C4-2B (cell line): Measurements from ENCODE around the gene BCR.

ENCODE experiments used
- ZFX ChIP-seq: fragments of 450-650 bp; IDR thresholded peaks from 2 replicates; pipeline ENCODE4 v1.6.1; 2017
- TF ChIP-seq, protein P1 (sequence below): fragments of 450-650 bp; conservative IDR thresholded peaks from 2 replicates; pipeline ENCODE4 v1.5.1; 2017; ENCODE audit warnings: mild to moderate bottlenecking

DNA sequence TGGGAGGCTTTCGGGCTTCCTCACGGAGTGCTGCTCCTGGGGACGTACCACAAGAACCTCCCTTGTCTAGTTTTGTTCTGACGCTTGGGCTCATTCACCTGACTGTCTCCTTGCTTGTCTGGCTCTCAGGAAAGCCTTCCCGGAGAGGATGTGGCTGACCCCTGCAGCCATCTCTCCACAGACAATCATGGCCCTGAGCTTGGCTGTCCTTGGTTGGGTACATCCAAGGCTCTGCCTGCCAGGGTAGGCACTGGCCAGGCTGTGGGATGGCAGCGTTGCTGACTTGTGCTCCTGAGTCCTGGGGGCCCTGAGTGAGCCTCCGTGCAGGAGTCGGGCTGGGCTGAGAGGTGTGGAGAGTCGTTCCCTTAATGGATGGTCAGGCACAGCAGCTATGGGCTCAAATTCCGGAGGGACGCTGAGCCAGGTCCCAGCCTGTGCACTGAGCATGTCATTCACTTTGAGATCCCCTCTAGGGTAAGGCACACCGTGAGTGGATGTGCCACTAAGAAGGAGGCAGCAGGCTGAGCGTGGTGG lies 32.8 kb downstream of the BCR start:
- TF ChIP-seq, protein P1, sequence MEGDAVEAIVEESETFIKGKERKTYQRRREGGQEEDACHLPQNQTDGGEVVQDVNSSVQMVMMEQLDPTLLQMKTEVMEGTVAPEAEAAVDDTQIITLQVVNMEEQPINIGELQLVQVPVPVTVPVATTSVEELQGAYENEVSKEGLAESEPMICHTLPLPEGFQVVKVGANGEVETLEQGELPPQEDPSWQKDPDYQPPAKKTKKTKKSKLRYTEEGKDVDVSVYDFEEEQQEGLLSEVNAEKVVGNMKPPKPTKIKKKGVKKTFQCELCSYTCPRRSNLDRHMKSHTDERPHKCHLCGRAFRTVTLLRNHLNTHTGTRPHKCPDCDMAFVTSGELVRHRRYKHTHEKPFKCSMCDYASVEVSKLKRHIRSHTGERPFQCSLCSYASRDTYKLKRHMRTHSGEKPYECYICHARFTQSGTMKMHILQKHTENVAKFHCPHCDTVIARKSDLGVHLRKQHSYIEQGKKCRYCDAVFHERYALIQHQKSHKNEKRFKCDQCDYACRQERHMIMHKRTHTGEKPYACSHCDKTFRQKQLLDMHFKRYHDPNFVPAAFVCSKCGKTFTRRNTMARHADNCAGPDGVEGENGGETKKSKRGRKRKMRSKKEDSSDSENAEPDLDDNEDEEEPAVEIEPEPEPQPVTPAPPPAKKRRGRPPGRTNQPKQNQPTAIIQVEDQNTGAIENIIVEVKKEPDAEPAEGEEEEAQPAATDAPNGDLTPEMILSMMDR: no peak
- TF ChIP-seq ZFX: no peak
